ENCODE data around the gene ASB10.

GRCh38 chr7:151126491-151127137 lies 60.4 kb downstream of the ASB10 start:
- TF ChIP-seq EZH2 (IDR thresholded peaks at IDR 0.05; ENCODE audit: borderline replicate concordance, low read depth, low read length, severe bottlenecking) (no peak), CTCF (IDR thresholded peaks at IDR 0.05; ENCODE audit: borderline replicate concordance, extremely low read depth, low read length, poor library complexity, severe bottlenecking) (no peak)

All from DND-41 (cell line).